Mesenchymal stem cell (in vitro differentiated cells and primary cell): Measurements from ENCODE around the gene FRYL.
A peak's percentile ranks its signal among the peaks of the same experiment; 100 is the strongest.

Source experiments
- DNase-seq: peaks from one replicate; pipeline ENCODE4 v3.0.0-alpha.2; 2013
- H2AFZ ChIP-seq: one replicate; pipeline ENCODE4 v1.6.1; 2013; ENCODE audit warnings: low read depth, mild to moderate bottlenecking, control low read depth, inconsistent platforms, low read length, moderate library complexity
- H2AK5ac ChIP-seq: 2 replicates; pipeline ENCODE4 v1.6.1; 2013; ENCODE audit warnings: low read length, moderate library complexity, mild to moderate bottlenecking, inconsistent platforms; ENCODE audit not compliant: severe bottlenecking
- H2BK120ac ChIP-seq: one replicate; pipeline ENCODE4 v1.6.1; 2013; ENCODE audit warnings: low read depth, mild to moderate bottlenecking, inconsistent platforms, low read length, moderate library complexity
- H2BK12ac ChIP-seq, 2 experiments: one replicate each; pipeline ENCODE4 v1.6.1; 2013; ENCODE audit warnings: inconsistent platforms in 2 of 2, low read length in 2 of 2, mild to moderate bottlenecking in 2 of 2, moderate library complexity in 2 of 2, control low read depth in 1 of 2
- H2BK15ac ChIP-seq: one replicate; pipeline ENCODE4 v1.6.1; 2013; ENCODE audit warnings: mild to moderate bottlenecking, low read depth, inconsistent platforms; ENCODE audit not compliant: poor library complexity, severe bottlenecking
- H2BK5ac ChIP-seq: 2 replicates; pipeline ENCODE4 v1.6.1; 2013; ENCODE audit warnings: low read depth, mild to moderate bottlenecking, low read length, control low read depth, inconsistent platforms; ENCODE audit not compliant: poor library complexity, severe bottlenecking
- H3K14ac ChIP-seq, 2 experiments: one replicate each; pipeline ENCODE4 v1.6.1; 2013; ENCODE audit warnings: inconsistent platforms in 2 of 2, low read length in 2 of 2, control low read depth in 1 of 2, mild to moderate bottlenecking in 1 of 2, moderate library complexity in 1 of 2
- H3K18ac ChIP-seq, 2 experiments: one replicate each; pipeline ENCODE4 v1.6.1; 2013; ENCODE audit warnings: inconsistent platforms in 2 of 2, low read length in 2 of 2, control low read depth in 1 of 2, low read depth in 1 of 2, mild to moderate bottlenecking in 1 of 2
- H3K23ac ChIP-seq, 2 experiments: one replicate each; pipeline ENCODE4 v1.6.1; 2013; ENCODE audit warnings: inconsistent platforms in 2 of 2, low read length in 2 of 2, mild to moderate bottlenecking in 2 of 2, moderate library complexity in 2 of 2, control low read depth in 1 of 2
- H3K27ac ChIP-seq: 2 replicates; pipeline ENCODE4 v1.5.1; 2013; ENCODE audit warnings: mild to moderate bottlenecking, moderate library complexity, low read length, control low read depth, inconsistent platforms; ENCODE audit not compliant: poor library complexity, severe bottlenecking
- H3K27me3 ChIP-seq, 2 experiments: 2 replicates each; pipeline versions ENCODE4 v1.6.1 to v1.7.0; 2013; ENCODE audit warnings: low read length in 2 of 2, mild to moderate bottlenecking in 2 of 2, moderate library complexity in 2 of 2, control low read depth in 1 of 2, inconsistent platforms in 1 of 2; ENCODE audit not compliant: control insufficient read depth in 1 of 2, insufficient read depth in 1 of 2
- H3K36me3 ChIP-seq, 2 experiments: 2 replicates each; pipeline versions ENCODE4 v1.6.1 to v1.7.0; 2013; ENCODE audit warnings: low read length in 2 of 2, control low read depth in 1 of 2, inconsistent platforms in 1 of 2, low read depth in 1 of 2, mild to moderate bottlenecking in 1 of 2; ENCODE audit not compliant: insufficient read depth in 2 of 2, control insufficient read depth in 1 of 2
- H3K4ac ChIP-seq, 2 experiments: one replicate each; pipeline ENCODE4 v1.6.1; 2013; ENCODE audit warnings: inconsistent platforms in 2 of 2, low read length in 2 of 2, mild to moderate bottlenecking in 2 of 2, moderate library complexity in 2 of 2, control low read depth in 1 of 2, low read depth in 1 of 2
- H3K4me1 ChIP-seq: 2 replicates; pipeline ENCODE4 v1.6.1; 2013; ENCODE audit warnings: low read depth, low read length, control low read depth; ENCODE audit not compliant: control insufficient read depth, insufficient read depth
- H3K4me2 ChIP-seq: 2 replicates; pipeline ENCODE4 v1.6.1; 2013; ENCODE audit warnings: low read length, mild to moderate bottlenecking, inconsistent platforms; ENCODE audit not compliant: poor library complexity, severe bottlenecking
- H3K4me3 ChIP-seq, 2 experiments: 2 replicates each; pipeline versions ENCODE4 v1.5.1 to v1.7.0; 2013; ENCODE audit warnings: low read length in 2 of 2, mild to moderate bottlenecking in 2 of 2, control low read depth in 1 of 2, low read depth in 1 of 2; ENCODE audit not compliant: insufficient read depth in 1 of 2
- H3K79me1 ChIP-seq: replicated peaks from 2 replicates; pipeline ENCODE4 v1.6.1; 2013; ENCODE audit warnings: mild to moderate bottlenecking, control low read depth, low read length, inconsistent platforms; ENCODE audit not compliant: poor library complexity, severe bottlenecking
- H3K9ac ChIP-seq: 2 replicates; pipeline ENCODE4 v1.7.0; 2013; ENCODE audit warnings: mild to moderate bottlenecking, low read length, moderate library complexity
- H3K9me3 ChIP-seq: 2 replicates; pipeline ENCODE4 v1.7.0; 2013; ENCODE audit warnings: mild to moderate bottlenecking, low read length; ENCODE audit not compliant: control insufficient read depth
- H4K8ac ChIP-seq: one replicate; pipeline ENCODE4 v1.6.1; 2013; ENCODE audit warnings: inconsistent platforms, mild to moderate bottlenecking, low read length, moderate library complexity
- H4K91ac ChIP-seq: one replicate; pipeline ENCODE4 v1.6.1; 2013; ENCODE audit warnings: mild to moderate bottlenecking, low read length, inconsistent platforms
- WGBS: methylation state at CpG from one replicate; pipeline ENCODE4 v1.1.7; 2013; ENCODE audit warnings: mixed read lengths; 5-methylcytosine and 5-hydroxymethylcytosine counted together

Gene FRYL

GRCh38 chr4:48681856-48682255 lies 98.2 kb downstream of the FRYL start:
- Histone ChIP-seq H3K4me1 (no peaks in the 10 kb centered on the region), H3K23ac (no peak overlapping the region), H4K91ac (no peak overlapping the region), H3K27ac (no peak overlapping the region), H3K27me3 (no peaks in the 10 kb centered on the region), H3K9me3 (no peaks in the 10 kb centered on the region), H2BK15ac (no peak overlapping the region), H3K79me1 (peaks cover 8% of the 10 kb centered on the region), H3K36me3 (no peaks in the 10 kb centered on the region), H2BK5ac (no peak overlapping the region), H3K14ac (no peak overlapping the region), H2AFZ (no peak overlapping the region), H2AK5ac (no peak overlapping the region), H3K4me3 (no peak overlapping the region), H3K18ac (no peak overlapping the region), H3K9ac (peak overlapping the region; percentile 50), H4K8ac (no peak overlapping the region), H2BK120ac (no peak overlapping the region), H3K4me2 (no peak overlapping the region), H3K4ac (no peak overlapping the region), H2BK12ac (no peak overlapping the region)
- peak; percentile 44 for DNase-seq

GRCh38 chr4:48680848-48681568 lies 99.1 kb downstream of the FRYL start:
- Histone ChIP-seq H3K36me3 (no peaks in the 10 kb centered on the region), H3K9me3 (no peaks in the 10 kb centered on the region), H4K8ac (no peak overlapping the region), H3K4me3 (no peak overlapping the region), H3K9ac (peak overlapping the region; percentile 50), H2AK5ac (no peak overlapping the region), H3K14ac (no peak overlapping the region), H3K4ac (no peak overlapping the region), H3K27me3 (no peaks in the 10 kb centered on the region), H2AFZ (no peak overlapping the region), H2BK12ac (no peak overlapping the region), H2BK120ac (no peak overlapping the region), H3K4me2 (no peak overlapping the region), H2BK15ac (no peak overlapping the region), H3K18ac (no peak overlapping the region), H2BK5ac (no peak overlapping the region), H3K27ac (no peak overlapping the region), H4K91ac (no peak overlapping the region), H3K23ac (no peak overlapping the region), H3K79me1 (peaks cover 4% of the 10 kb centered on the region), H3K4me1 (no peaks in the 10 kb centered on the region)
- no peak for DNase-seq
- WGBS, result 95% methylated on average over 7 of the region's 12 CpGs

GRCh38 chr4:48673537-48673936 lies 106.5 kb downstream of the FRYL start:
- Histone ChIP-seq H4K91ac (no peak overlapping the region), H3K4me3 (no peak overlapping the region), H3K4me2 (no peak overlapping the region), H3K9me3 (no peaks in the 10 kb centered on the region), H3K4me1 (no peaks in the 10 kb centered on the region), H2AFZ (no peak overlapping the region), H2AK5ac (no peak overlapping the region), H3K9ac (no peak overlapping the region), H2BK12ac (no peak overlapping the region), H3K36me3 (peaks cover 0 to 5% of the 10 kb centered on the region in 2 experiments), H2BK120ac (no peak overlapping the region), H3K14ac (no peak overlapping the region), H3K18ac (no peak overlapping the region), H3K27me3 (no peaks in the 10 kb centered on the region), H3K79me1 (peaks cover 14% of the 10 kb centered on the region), H2BK5ac (no peak overlapping the region), H3K4ac (no peak overlapping the region), H3K27ac (no peak overlapping the region), H2BK15ac (no peak overlapping the region), H3K23ac (no peak overlapping the region), H4K8ac (no peak overlapping the region)
- DNase-seq, result no peak
- 89% methylated on average over 2 of the region's 3 CpGs for WGBS

DNA sequence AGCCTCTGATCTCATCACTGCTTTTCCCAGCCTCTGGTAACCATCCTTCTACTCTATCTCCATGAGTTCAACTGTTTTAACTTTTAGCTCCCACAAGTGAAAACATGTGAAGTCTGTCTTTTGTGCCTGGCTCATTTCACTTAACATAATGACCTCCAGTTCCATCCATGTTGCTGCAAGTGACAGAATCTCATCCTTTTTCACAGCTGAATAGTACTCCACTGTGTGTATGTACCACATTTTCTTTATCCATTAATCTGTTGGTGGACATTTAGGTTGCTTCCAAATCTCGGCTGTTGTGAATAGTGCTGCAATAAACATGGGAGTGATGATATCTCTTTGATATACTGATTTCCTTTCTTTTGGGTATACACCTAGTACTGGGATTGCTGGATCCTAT lies 109.5 kb downstream of the FRYL start:
- H3K79me1 ChIP-seq, result peaks cover 23% of the 10 kb centered on the region
- no peak overlapping the region for H3K9ac ChIP-seq
- no peak overlapping the region for H3K14ac ChIP-seq
- H3K36me3 ChIP-seq, result peaks cover 0 to 5% of the 10 kb centered on the region in 2 experiments
- H2AFZ ChIP-seq, result no peak overlapping the region
- no peak overlapping the region for H3K18ac ChIP-seq
- H3K4me1 ChIP-seq, result peaks cover 1% of the 10 kb centered on the region
- no peak overlapping the region for H2AK5ac ChIP-seq
- H2BK15ac ChIP-seq, result no peak overlapping the region
- H3K4me3 ChIP-seq, result no peak overlapping the region
- H3K27ac ChIP-seq, result no peak overlapping the region
- no peak overlapping the region for H2BK5ac ChIP-seq
- 86% methylated on average over 1 of the region's 1 CpG for WGBS
- no peak overlapping the region for H2BK120ac ChIP-seq
- DNase-seq, result no peak
- H3K9me3 ChIP-seq, result no peaks in the 10 kb centered on the region
- no peak overlapping the region for H2BK12ac ChIP-seq
- H3K27me3 ChIP-seq, result no peaks in the 10 kb centered on the region
- no peak overlapping the region for H4K8ac ChIP-seq
- no peak overlapping the region for H4K91ac ChIP-seq
- no peak overlapping the region for H3K4ac ChIP-seq
- H3K23ac ChIP-seq, result no peak overlapping the region
- H3K4me2 ChIP-seq, result no peak overlapping the region
